ENCODE results near the gene KRTAP9-1. TPM values are rescaled to one million over a fixed set of nuclear protein-coding genes. Genes with fewer than 3 reads are reported as not detected.
"Not testable (repeated sequence)": the region's sequence is repeated elsewhere in the genome, so short reads cannot be mapped to it uniquely, and the experiment has no call there.

The KRTAP9-1 gene, protein sequence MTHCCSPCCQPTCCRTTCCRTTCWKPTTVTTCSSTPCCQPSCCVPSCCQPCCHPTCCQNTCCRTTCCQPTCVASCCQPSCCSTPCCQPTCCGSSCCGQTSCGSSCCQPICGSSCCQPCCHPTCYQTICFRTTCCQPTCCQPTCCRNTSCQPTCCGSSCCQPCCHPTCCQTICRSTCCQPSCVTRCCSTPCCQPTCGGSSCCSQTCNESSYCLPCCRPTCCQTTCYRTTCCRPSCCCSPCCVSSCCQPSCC
- total RNA-seq: not detected in 2 replicates
- long read RNA-seq: 0 reads

DNA sequence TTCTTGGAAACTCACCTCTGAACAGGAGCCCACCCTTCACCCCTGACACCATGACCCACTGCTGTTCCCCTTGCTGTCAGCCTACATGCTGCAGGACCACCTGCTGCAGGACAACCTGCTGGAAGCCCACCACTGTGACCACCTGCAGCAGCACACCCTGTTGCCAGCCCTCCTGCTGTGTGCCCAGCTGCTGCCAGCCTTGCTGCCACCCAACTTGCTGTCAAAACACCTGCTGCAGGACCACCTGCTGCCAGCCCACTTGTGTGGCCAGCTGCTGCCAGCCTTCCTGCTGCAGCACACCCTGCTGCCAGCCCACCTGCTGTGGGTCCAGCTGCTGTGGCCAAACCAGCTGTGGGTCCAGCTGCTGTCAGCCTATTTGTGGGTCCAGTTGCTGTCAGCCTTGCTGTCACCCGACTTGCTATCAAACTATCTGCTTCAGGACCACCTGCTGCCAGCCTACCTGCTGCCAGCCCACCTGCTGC is at the start of gene KRTAP9-1:
Gene KRTAP9-1 (plus strand): TSS at position 51 of the 482 bp plus-strand sequence. CDS start 0 bp downstream, at position 51.
- not testable (repeated sequence) for H3K9me3 Mint-ChIP-seq (ENCODE audit: unreplicated experiment); H3K4me3 Mint-ChIP-seq (ENCODE audit: unreplicated experiment); H3K36me3 Mint-ChIP-seq (ENCODE audit: unreplicated experiment); H3K4me1 Mint-ChIP-seq (ENCODE audit: unreplicated experiment); DNase-seq (ENCODE audit: extremely low spot score, unreplicated experiment); H3K27me3 Mint-ChIP-seq (ENCODE audit: unreplicated experiment); H3K27ac Mint-ChIP-seq (ENCODE audit: unreplicated experiment)

DNA sequence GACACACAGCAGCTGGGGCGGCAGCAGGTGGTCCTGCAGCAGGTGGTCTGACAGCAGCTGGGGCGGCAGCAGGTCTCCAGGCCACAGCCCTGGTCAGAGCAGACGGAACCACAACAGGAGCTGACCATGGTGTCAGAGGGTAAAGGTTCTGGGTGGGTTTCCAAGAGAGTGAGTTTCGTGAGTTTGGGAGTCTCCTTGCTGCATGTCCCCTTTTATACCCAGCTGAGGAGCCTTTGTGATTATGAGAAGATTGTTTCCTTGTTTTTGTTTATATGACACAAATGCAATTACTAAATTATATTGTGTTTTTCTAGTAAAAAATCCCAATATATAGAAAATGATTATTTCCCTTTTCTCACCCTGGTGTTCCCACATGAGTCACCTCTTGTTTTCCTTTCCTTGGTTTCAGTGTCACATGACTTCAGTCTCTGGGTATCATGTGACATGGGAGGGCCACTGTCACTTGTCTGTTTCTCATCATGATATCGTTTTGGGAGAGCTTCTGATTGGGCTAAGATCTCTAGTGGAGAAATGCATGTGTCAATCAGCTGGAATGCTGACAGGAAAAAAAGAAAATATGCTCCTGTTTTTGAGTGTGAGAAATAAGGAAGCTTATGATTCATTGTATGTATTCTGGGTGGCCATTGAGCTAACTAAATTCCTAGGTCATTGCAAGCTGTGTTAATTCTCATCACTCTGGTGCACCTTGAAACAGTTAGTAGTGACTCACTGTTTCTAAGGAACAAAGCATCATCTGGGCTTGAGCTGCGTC is 49.1 kb upstream of the KRTAP9-1 start, which contains the start of gene KRTAP4-6:
Gene KRTAP4-6 (minus strand): TSS at position 185 of the 772 bp plus-strand sequence. CDS start 57 bp downstream, at position 128.
- H3K4me3 Mint-ChIP-seq (ENCODE audit: unreplicated experiment): no peak within 1 kb of the TSS
- H3K36me3 Mint-ChIP-seq (ENCODE audit: unreplicated experiment): peaks cover 17% of the 10 kb centered on the region
- H3K9me3 Mint-ChIP-seq (ENCODE audit: unreplicated experiment): peaks cover 40% of the 10 kb centered on the region
- peaks cover 6% of the 10 kb centered on the region for H3K4me1 Mint-ChIP-seq (ENCODE audit: unreplicated experiment)
- H3K27ac Mint-ChIP-seq (ENCODE audit: unreplicated experiment): peak within 1 kb of the TSS; percentile 32
- TF ChIP-seq, protein P1, sequence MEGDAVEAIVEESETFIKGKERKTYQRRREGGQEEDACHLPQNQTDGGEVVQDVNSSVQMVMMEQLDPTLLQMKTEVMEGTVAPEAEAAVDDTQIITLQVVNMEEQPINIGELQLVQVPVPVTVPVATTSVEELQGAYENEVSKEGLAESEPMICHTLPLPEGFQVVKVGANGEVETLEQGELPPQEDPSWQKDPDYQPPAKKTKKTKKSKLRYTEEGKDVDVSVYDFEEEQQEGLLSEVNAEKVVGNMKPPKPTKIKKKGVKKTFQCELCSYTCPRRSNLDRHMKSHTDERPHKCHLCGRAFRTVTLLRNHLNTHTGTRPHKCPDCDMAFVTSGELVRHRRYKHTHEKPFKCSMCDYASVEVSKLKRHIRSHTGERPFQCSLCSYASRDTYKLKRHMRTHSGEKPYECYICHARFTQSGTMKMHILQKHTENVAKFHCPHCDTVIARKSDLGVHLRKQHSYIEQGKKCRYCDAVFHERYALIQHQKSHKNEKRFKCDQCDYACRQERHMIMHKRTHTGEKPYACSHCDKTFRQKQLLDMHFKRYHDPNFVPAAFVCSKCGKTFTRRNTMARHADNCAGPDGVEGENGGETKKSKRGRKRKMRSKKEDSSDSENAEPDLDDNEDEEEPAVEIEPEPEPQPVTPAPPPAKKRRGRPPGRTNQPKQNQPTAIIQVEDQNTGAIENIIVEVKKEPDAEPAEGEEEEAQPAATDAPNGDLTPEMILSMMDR (IDR thresholded peaks at IDR 0.05): no peak
- DNase-seq (ENCODE audit: extremely low spot score, unreplicated experiment): no peak
- no peaks in the 10 kb centered on the region for H3K27me3 Mint-ChIP-seq (ENCODE audit: unreplicated experiment)

DNA sequence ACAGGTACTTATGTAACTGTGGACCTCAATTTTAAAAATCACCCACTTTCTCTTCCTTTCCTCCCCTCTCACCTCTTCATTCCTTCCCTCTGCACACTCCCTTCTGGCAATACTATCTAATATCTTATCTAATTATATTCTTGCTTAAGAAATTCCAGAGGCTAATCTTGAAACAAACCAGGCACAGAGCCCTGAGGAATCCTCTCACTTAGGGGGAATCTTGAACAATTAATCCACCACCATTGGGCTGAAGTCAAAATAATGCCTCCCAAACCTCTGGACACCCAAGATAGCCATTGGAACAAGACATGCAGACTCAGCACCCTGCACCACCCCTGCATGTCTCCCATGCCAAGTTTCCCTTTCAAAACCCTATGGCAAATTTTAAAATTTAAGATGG is 48.3 kb upstream of the KRTAP9-1 start:
- no peak for DNase-seq (ENCODE audit: extremely low spot score, unreplicated experiment)
- Mint-ChIP-seq H3K4me1 (ENCODE audit: unreplicated experiment) (peaks cover 6% of the 10 kb centered on the region), H3K9me3 (ENCODE audit: unreplicated experiment) (peaks cover 40% of the 10 kb centered on the region), H3K4me3 (ENCODE audit: unreplicated experiment) (no peak overlapping the region), H3K36me3 (ENCODE audit: unreplicated experiment) (peaks cover 17% of the 10 kb centered on the region), H3K27me3 (ENCODE audit: unreplicated experiment) (no peaks in the 10 kb centered on the region), H3K27ac (ENCODE audit: unreplicated experiment) (no peak overlapping the region)
- TF ChIP-seq, protein P1 (IDR thresholded peaks at IDR 0.05): no peak

DNA sequence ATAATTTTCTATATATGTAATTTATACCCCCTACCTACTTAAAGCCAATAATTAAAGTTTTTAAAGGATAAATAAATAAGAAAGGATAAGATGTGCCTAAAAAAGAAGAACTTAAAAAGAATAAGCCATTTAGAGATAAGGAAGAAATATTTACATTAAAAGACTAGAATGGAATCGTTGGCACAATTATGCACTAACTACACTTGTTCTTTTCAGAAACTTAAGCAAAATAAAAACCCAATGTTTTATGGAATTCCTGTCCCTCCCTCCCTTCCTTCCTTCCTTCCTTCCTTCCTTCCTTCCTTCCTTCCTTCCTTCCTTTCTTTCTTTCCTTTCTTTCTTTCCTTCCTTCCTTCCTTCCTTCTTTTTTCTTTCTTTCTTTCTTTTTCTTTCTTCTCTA is 44.8 kb upstream of the KRTAP9-1 start:
- H3K27ac Mint-ChIP-seq (ENCODE audit: unreplicated experiment): no peak overlapping the region
- peaks cover 25% of the 10 kb centered on the region for H3K9me3 Mint-ChIP-seq (ENCODE audit: unreplicated experiment)

DNA sequence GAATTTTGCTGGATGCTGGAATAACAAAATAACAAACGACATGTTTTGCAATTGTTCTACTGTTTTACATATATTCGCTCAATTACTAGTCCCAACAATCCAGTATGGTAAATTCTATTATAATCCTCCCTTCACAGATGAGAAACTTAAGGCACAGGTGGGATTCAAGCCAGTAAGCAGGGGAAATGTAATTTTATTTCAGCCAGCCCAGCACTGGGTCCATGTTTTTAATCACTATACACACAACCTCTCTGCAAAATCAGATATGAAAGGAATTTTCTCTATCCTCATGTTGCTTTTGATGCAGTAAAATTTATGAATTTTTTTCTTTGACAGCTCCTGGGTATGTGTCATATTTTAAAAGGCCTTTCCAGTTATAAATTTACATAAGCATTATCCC is 44.4 kb upstream of the KRTAP9-1 start:
- no peak overlapping the region for H3K4me3 Mint-ChIP-seq (ENCODE audit: unreplicated experiment)
- H3K36me3 Mint-ChIP-seq (ENCODE audit: unreplicated experiment): peaks cover 10% of the 10 kb centered on the region
- no peak for DNase-seq (ENCODE audit: extremely low spot score, unreplicated experiment)
- H3K27ac Mint-ChIP-seq (ENCODE audit: unreplicated experiment): no peak overlapping the region
- H3K9me3 Mint-ChIP-seq (ENCODE audit: unreplicated experiment): peaks cover 25% of the 10 kb centered on the region
- H3K27me3 Mint-ChIP-seq (ENCODE audit: unreplicated experiment): no peaks in the 10 kb centered on the region
- H3K4me1 Mint-ChIP-seq (ENCODE audit: unreplicated experiment): peaks cover 6% of the 10 kb centered on the region
- TF ChIP-seq, protein P1 (IDR thresholded peaks at IDR 0.05): no peak

More for the DNA sequence above, 44.8 kb upstream of the KRTAP9-1 start:
- H3K36me3 Mint-ChIP-seq (ENCODE audit: unreplicated experiment): peaks cover 10% of the 10 kb centered on the region
- peaks cover 6% of the 10 kb centered on the region for H3K4me1 Mint-ChIP-seq (ENCODE audit: unreplicated experiment)
- H3K27me3 Mint-ChIP-seq (ENCODE audit: unreplicated experiment): no peaks in the 10 kb centered on the region
- DNase-seq (ENCODE audit: extremely low spot score, unreplicated experiment): no peak
- no peak overlapping the region for H3K4me3 Mint-ChIP-seq (ENCODE audit: unreplicated experiment)
- TF ChIP-seq, protein P1 (IDR thresholded peaks at IDR 0.05): no peak

Data from osteocyte (in vitro differentiated cells).